HCT116 (cell line): ENCODE data around the gene NTN4. TPM values are rescaled to one million over a fixed set of nuclear protein-coding genes. Genes with fewer than 3 reads are reported as not detected.

ENCODE experiments used
- ATAC-seq: fragments of 200-7000 bp; cut with Tn5 transposase; 2 replicates; pipeline ENCODE4 v1.9.1; 2020; ENCODE audit warnings: mild to moderate bottlenecking, moderate library complexity
- BruUV-seq: library from RNA; stranded (reverse); fragments of 400-500 nt; replicated peaks from 2 replicates; lab custom pipeline; 2021; lab: Mats Ljungman, UMichigan
- CTCF ChIA-PET: fragments of 300-600 bp; sonication (Branson Sonifier 250); formaldehyde crosslinking; loops from one replicate; lab custom pipeline; 2021; ENCODE audit warnings: antibody characterized with exemption; lab: Charles Lee
- POLR2A ChIA-PET: fragments of 300-600, 350-600 bp; sonication (Branson Sonifier 250); formaldehyde crosslinking; loops from one replicate; lab custom pipeline; 2021; ENCODE audit warnings: antibody characterized with exemption; lab: Charles Lee
- RAD21 ChIA-PET, 2 experiments: fragments of 300-600 bp; sonication (Branson Sonifier 250); formaldehyde crosslinking; loops; one replicate each; lab custom pipeline; 2023; ENCODE audit warnings: low total read pairs in 2 of 2; ENCODE audit not compliant: uncharacterized antibody in 2 of 2, unreplicated experiment in 2 of 2, low non-redundant PET in 1 of 2; lab: Charles Lee
- DNase-seq: peaks from one replicate; pipeline ENCODE4 v3.0.0-alpha.2; 2010; ENCODE audit warnings: low read depth, low spot score
- H2AFZ ChIP-seq: fragments of 200-600 bp; shearing (Covaris generic), sonication (generic); 2 replicates; pipeline ENCODE4 v1.6.1; 2017; ENCODE audit warnings: low read depth, mixed run types, mixed read lengths, antibody characterized with exemption, low read length; ENCODE audit not compliant: poor library complexity, severe bottlenecking
- H3K27ac ChIP-seq: 2 replicates; pipeline ENCODE4 v1.5.1; 2012; ENCODE audit warnings: low read depth, low read length
- H3K27me3 ChIP-seq: fragments of 200-600 bp; sonication (generic); 2 replicates; pipeline ENCODE4 v1.6.1; 2016; ENCODE audit warnings: mixed run types, low read length, mixed read lengths; ENCODE audit not compliant: insufficient read depth
- H3K36me3 ChIP-seq, 2 experiments: fragments of 200-500 bp in 1 of 2; fragments of 200-600 bp in 1 of 2; sonication (Bioruptor generic) in 1 of 2; sonication (generic) in 1 of 2; 2 replicates each; pipeline versions ENCODE4 v1.5.1 to v1.6.1; 2014 to 2016; ENCODE audit warnings: low read length in 2 of 2, inconsistent platforms in 1 of 2, mixed read lengths in 1 of 2, mixed run types in 1 of 2; ENCODE audit not compliant: insufficient read depth in 2 of 2, control insufficient read depth in 1 of 2
- H3K4me1 ChIP-seq, 2 experiments: fragments of 200-600 bp in 1 of 2; sonication (generic) in 1 of 2; 2 replicates each; pipeline versions ENCODE4 v1.5.1 to v1.6.1; 2012 to 2017; ENCODE audit warnings: low read length in 2 of 2, inconsistent platforms in 1 of 2, mild to moderate bottlenecking in 1 of 2, mixed read lengths in 1 of 2, mixed run types in 1 of 2, moderate library complexity in 1 of 2; ENCODE audit not compliant: insufficient read depth in 2 of 2, control insufficient read depth in 1 of 2
- H3K4me2 ChIP-seq: fragments of 200-600 bp; sonication (generic); 2 replicates; pipeline ENCODE4 v1.6.1; 2017; ENCODE audit warnings: mixed run types, low read length, mixed read lengths
- H3K4me3 ChIP-seq, 2 experiments: fragments of 200-600 bp in 1 of 2; sonication (generic) in 1 of 2; replicated peaks in 1 of 2; 2 replicates each; pipeline ENCODE4 v1.5.1; 2011 to 2016; ENCODE audit warnings: low read length in 2 of 2, control low read depth in 1 of 2, low read depth in 1 of 2, mild to moderate bottlenecking in 1 of 2, mixed read lengths in 1 of 2, mixed run types in 1 of 2
- H3K79me2 ChIP-seq: fragments of 200-600 bp; sonication (generic); 2 replicates; pipeline ENCODE4 v1.6.1; 2017; ENCODE audit warnings: mild to moderate bottlenecking, mixed run types, low read length, moderate library complexity, mixed read lengths; ENCODE audit not compliant: insufficient read depth
- H3K9ac ChIP-seq: fragments of 200-600 bp; sonication (generic); 2 replicates; pipeline ENCODE4 v1.6.1; 2016; ENCODE audit warnings: low read length, mixed read lengths
- H3K9me2 ChIP-seq: fragments of 200-600 bp; sonication (generic), shearing (Covaris generic); 2 replicates; pipeline ENCODE4 v1.6.1; 2017; ENCODE audit warnings: mixed run types, mild to moderate bottlenecking, moderate library complexity; ENCODE audit not compliant: insufficient read depth
- H3K9me3 ChIP-seq, 2 experiments: fragments of 200-500 bp in 1 of 2; fragments of 200-600 bp in 1 of 2; sonication (Bioruptor generic) in 1 of 2; sonication (generic) in 1 of 2; 2 replicates each; pipeline ENCODE4 v1.6.1; 2014 to 2017; ENCODE audit warnings: low read length in 2 of 2, mixed read lengths in 2 of 2, inconsistent platforms in 1 of 2, low read depth in 1 of 2, mild to moderate bottlenecking in 1 of 2, mixed run types in 1 of 2, moderate library complexity in 1 of 2; ENCODE audit not compliant: control insufficient read depth in 1 of 2, insufficient read depth in 1 of 2
- H4K20me1 ChIP-seq: fragments of 200-600 bp; sonication (generic), shearing (Covaris generic); 2 replicates; pipeline ENCODE4 v1.6.1; 2017; ENCODE audit warnings: mixed run types, mild to moderate bottlenecking, moderate library complexity; ENCODE audit not compliant: insufficient read depth
- CBX3 ChIP-seq: IDR thresholded peaks from 2 replicates; pipeline ENCODE4 v1.6.1; 2012; ENCODE audit warnings: low read depth
- EZH2 ChIP-seq: fragments of 200-600 bp; sonication (generic); IDR thresholded peaks from 2 replicates; pipeline ENCODE4 v1.6.1; 2017; ENCODE audit warnings: antibody characterized with exemption, mixed run types
- POLR2AphosphoS5 ChIP-seq: IDR thresholded peaks from 2 replicates; pipeline ENCODE4 v1.6.1; 2011; ENCODE audit warnings: mild to moderate bottlenecking, low read depth, low read length, moderate library complexity
- SIN3A ChIP-seq: IDR thresholded peaks from 2 replicates; pipeline ENCODE4 v1.6.1; 2012; ENCODE audit warnings: low read depth
- SP1 ChIP-seq: IDR thresholded peaks from 2 replicates; pipeline ENCODE4 v1.6.1; 2012; ENCODE audit warnings: low read depth
- ZNF274 ChIP-seq: fragments of 200-500 bp; sonication (Bioruptor generic); IDR thresholded peaks from 2 replicates; pipeline ENCODE4 v1.6.1; 2014; ENCODE audit warnings: mild to moderate bottlenecking, low read depth, low read length, inconsistent platforms
- intact Hi-C: fragments of 100-400 bp; cut with micrococcal nuclease; formaldehyde crosslinking; loops from 2 replicates; pipeline ENCODE4 v1.10.0; 2022
- total RNA-seq: library from RNA; stranded (reverse); gene quantifications from one replicate; pipeline ENCODE4 v1.2.1, GENCODE V29; 2021; ENCODE audit not compliant: unreplicated experiment
- TF ChIP-seq, protein P1 (sequence below): IDR thresholded peaks from 2 replicates; pipeline ENCODE4 v1.6.1; 2012; ENCODE audit warnings: low read depth
- TF ChIP-seq, protein P2 (sequence below): IDR thresholded peaks from 2 replicates; pipeline ENCODE4 v1.6.1; 2012

The NTN4 gene
- total RNA-seq, 1 experiment from 2014 or later, result 4.3 TPM

DNA sequence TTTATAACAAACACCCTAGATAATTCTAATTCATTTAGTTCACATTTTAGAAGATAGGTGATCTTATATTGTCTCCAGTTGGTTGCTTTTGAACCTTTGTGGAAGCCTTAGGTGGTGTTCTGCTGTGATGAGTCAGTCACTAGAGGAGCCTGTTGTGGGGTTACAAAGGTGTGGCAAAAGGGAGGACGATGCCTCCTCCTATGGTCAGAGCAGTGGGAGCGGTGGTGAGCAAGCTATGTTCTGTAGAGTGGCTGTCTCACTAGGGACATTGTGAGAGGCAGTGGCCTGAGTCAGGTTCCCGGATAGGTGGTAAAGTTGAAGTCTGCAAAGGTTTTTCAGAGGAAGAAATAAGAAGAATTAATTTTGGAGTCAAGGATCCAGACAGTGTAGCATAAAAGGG, 167.7 kb downstream of the NTN4 start:
- H3K27me3 ChIP-seq, result no peaks in the 10 kb centered on the region
- H3K4me1 ChIP-seq, result peaks cover 0 to 6% of the 10 kb centered on the region in 2 experiments; a peak in 2 of 4 replicates
- H3K4me3 ChIP-seq, result no peak overlapping the region
- intact Hi-C loops, result loop anchor here (1.0 kb wide), 1 partner anchor 192 kb away; no protein-coding TSS in a partner anchor
- ChIA-PET CTCF (interaction anchor here (0.9 to 1.1 kb wide), 2 partner anchors 8 to 39 kb away, joined by 3 to 5 read pairs; no protein-coding TSS in a partner anchor), POLR2A (no interaction called here)
- H3K79me2 ChIP-seq, result no peaks in the 10 kb centered on the region
- DNase-seq, result no peak
- ATAC-seq, result no peak
- no TSS peak for BruUV-seq
- no peak overlapping the region for H3K27ac ChIP-seq
- TF ChIP-seq CBX3 (no peak), SP1 (no peak), ZNF274 (no peak), SIN3A (no peak), EZH2 (no peak), POLR2AphosphoS5 (no peak)
- TF ChIP-seq, protein P1, sequence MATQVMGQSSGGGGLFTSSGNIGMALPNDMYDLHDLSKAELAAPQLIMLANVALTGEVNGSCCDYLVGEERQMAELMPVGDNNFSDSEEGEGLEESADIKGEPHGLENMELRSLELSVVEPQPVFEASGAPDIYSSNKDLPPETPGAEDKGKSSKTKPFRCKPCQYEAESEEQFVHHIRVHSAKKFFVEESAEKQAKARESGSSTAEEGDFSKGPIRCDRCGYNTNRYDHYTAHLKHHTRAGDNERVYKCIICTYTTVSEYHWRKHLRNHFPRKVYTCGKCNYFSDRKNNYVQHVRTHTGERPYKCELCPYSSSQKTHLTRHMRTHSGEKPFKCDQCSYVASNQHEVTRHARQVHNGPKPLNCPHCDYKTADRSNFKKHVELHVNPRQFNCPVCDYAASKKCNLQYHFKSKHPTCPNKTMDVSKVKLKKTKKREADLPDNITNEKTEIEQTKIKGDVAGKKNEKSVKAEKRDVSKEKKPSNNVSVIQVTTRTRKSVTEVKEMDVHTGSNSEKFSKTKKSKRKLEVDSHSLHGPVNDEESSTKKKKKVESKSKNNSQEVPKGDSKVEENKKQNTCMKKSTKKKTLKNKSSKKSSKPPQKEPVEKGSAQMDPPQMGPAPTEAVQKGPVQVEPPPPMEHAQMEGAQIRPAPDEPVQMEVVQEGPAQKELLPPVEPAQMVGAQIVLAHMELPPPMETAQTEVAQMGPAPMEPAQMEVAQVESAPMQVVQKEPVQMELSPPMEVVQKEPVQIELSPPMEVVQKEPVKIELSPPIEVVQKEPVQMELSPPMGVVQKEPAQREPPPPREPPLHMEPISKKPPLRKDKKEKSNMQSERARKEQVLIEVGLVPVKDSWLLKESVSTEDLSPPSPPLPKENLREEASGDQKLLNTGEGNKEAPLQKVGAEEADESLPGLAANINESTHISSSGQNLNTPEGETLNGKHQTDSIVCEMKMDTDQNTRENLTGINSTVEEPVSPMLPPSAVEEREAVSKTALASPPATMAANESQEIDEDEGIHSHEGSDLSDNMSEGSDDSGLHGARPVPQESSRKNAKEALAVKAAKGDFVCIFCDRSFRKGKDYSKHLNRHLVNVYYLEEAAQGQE, result no peak
- TF ChIP-seq, protein P2, sequence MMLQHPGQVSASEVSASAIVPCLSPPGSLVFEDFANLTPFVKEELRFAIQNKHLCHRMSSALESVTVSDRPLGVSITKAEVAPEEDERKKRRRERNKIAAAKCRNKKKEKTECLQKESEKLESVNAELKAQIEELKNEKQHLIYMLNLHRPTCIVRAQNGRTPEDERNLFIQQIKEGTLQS, result no peak
- TF ChIP-seq, all 23 proteins: peak for 0
- Histone ChIP-seq H3K36me3 (no peaks in the 10 kb centered on the region), H3K9me2 (no peaks in the 10 kb centered on the region), H3K9ac (no peak overlapping the region), H4K20me1 (no peaks in the 10 kb centered on the region), H2AFZ (no peak overlapping the region), H3K4me2 (no peak overlapping the region), H3K9me3 (no peaks in the 10 kb centered on the region)
- RAD21 ChIA-PET, result no interaction called here
